Hematopoietic multipotent progenitor cell treated with erythropoietin and hydrocortisone succinate and interleukin-3 and kit ligand, for 15 days (in vitro differentiated cells): ENCODE results near the gene USP3.
A peak's percentile ranks its signal among the peaks of the same experiment; 100 is the strongest.

Experiments used
- DNase-seq: peaks from one replicate; pipeline ENCODE4 v3.0.0-alpha.2; 2015; ENCODE audit warnings: low spot score

Gene USP3

GRCh38 chr15:63504247-63504978 lies at the start of gene USP3:
TSS of gene USP3 (plus strand) at chr15:63504593. CDS start at chr15:63504740, 147 bp downstream.
- DNase-seq = peak; percentile 93

DNA sequence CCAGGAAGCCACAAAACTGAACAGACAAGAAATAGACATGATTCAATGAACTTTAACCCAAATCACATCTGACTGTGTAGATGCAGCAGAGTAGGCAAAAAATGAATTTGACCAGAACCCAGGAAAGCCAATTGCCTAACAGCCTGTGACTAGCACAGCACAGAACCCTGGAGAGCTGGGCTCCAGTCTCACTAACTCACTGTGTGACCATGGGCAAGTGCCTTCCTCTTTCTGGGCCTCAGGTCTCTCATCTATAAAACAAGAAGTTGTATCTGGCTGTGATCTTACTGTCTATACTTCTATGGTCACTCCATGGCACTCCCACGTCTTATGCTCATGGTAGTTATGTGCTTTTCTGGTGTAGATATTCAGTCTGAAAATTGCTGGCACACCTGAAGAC lies 48.1 kb upstream of the USP3 start:
- DNase-seq = no peak

GRCh38 chr15:63457379-63457778 lies 47.0 kb upstream of the USP3 start:
- DNase-seq = no peak

DNA sequence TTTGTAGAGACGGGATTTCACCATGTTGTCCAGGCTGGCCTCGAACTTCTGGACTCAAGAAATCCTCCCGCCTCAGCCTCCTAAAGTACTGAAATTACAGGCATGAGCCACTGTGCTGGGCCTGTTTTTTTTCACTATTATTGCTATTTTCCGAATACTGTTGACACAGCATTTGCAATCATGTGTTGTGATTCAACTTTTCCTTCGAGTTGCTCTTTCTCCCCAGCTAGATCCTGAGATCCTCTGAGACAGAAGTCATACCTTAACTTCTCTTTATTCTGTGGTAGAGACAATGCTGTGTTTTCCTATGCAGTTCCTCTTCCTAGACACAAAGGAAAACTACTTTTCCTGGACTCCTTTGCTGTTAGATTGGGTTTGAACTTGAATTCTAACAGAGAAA lies 46.4 kb upstream of the USP3 start:
- DNase-seq = no peak

DNA sequence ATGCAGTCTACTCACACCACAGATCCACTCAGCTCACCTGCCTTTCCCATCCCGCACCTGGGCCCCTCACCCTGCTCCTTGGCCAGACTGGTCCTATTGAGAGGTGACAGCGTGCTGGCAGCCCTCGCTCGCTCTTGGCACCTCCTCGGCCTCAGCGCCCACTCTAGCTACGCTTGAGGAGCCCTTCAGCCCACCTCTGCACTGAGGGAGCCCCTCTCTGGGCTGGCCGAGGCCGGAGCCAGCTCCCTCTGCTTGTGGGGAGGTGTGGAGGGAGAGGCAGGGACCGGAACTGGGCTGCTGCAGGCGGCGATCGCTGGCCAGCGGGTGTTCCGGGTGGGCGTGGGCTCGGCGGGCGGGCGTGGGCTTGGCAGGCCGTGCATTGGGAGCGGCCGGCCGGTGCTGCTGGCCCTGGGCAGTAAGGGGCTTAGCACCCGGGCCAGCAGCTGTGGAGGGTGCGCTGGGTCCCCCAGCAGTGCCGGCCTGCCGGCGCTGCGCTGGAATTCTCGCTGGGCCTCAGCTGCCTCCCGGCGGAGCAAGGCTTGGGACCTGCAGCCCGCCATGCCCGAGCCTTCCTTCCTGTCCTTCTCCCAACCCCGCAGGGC lies 45.5 kb upstream of the USP3 start:
- no peak for DNase-seq

GRCh38 chr15:63460210-63461155 lies 43.9 kb upstream of the USP3 start:
- DNase-seq = no peak

DNA sequence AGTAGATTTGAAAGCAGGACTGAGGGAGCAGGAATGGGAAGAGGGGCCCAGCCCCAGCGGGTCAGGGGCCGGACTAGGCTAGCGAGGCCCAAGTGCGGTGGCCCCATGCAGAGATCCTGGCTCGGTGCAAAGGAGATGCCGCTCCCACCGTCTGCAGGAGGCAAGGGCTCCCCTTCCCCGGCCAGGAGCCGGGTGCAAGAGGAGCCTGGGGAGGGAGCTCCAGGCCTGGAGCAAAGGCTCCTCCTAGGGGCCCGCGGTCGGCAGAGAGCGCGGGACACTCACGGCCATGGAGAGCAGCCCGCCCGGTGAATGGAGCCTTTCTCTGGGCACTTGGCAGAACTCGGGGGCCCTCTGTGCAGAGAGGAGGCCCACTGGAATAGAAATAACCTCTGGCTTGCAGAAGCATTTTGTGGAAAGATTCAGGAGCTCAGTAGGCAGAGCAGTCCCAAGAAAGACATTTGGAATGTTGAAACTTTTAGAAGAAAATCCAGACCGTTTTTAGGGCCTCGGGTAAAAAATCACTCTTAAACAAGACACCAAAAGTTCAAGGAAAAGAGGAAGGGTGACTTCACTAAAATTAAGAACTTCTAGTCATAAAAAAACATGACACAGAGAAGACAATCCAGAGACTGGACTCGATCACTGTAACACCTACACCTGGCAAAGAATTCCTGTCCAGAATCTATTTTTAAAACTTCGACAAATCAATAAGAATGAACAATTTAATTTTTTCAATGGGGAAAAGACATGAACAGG lies 43.0 kb upstream of the USP3 start:
- DNase-seq = no peak

GRCh38 chr15:63462088-63462487 lies 42.3 kb upstream of the USP3 start:
- no peak for DNase-seq

GRCh38 chr15:63463036-63463435 lies 41.4 kb upstream of the USP3 start:
- no peak for DNase-seq

- no peak for DNase-seq
These were observed 40.6 kb upstream of the USP3 start for GRCh38 chr15:63463793-63464192.

- DNase-seq = no peak
These were observed 39.3 kb upstream of the USP3 start for GRCh38 chr15:63465104-63465503.

DNA sequence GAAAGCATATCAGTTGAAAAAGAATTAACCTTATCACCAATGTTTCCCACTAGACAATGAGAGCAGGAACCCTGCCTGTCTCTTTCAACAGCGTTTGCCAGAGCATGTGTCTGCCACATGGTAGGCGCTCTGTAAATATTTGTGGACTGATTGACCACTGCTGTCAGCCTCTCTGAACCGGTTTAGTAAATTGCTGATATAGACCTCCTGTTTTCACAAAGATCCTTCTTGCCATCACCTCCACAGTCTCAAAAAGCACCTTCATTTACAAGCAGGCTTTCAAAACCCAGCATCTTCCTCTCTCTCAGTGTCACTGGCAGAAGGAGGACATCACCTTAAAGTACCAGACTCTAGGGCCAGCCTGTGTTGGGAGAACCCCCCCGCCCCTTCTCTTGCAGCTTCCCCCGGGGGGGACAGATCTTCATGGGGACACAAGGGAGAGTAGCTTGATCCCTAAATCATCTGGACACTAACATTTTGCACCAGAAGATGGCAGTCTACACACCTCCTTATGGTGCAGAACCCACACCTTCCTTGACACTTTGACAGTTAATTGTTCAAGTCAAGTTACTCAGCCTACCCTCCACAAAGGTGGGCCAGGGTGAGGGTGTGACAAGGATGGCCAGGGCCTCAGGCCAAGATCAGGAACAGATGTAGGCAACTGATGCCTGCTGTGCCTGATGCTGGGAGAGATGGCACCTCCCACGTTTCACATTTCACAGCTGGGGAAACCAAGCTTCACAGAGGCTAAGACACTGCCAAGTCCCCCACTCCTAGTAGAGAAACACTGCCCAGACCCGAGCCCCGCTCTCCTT lies 37.8 kb upstream of the USP3 start:
- DNase-seq = peak; percentile 58

DNA sequence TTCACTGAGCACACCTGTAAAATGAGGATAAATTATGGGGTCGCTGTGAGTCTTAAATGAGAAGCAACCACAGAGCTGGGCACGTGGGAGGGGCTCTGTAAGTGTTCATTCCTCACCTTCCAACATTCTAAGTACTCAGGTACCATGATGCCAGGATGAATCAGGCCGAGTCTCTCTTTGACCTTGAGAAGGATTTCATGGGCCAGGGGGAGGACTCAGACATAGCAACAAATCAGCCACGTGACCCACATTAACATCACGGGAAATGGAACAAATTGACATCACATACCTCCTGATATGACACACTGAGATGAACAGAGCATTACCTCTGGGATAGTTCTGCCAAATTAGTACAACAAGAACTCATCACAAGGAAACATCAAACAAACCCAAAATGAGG lies 35.2 kb upstream of the USP3 start:
- no peak for DNase-seq

GRCh38 chr15:63469984-63470383 lies 34.4 kb upstream of the USP3 start:
- no peak for DNase-seq

DNA sequence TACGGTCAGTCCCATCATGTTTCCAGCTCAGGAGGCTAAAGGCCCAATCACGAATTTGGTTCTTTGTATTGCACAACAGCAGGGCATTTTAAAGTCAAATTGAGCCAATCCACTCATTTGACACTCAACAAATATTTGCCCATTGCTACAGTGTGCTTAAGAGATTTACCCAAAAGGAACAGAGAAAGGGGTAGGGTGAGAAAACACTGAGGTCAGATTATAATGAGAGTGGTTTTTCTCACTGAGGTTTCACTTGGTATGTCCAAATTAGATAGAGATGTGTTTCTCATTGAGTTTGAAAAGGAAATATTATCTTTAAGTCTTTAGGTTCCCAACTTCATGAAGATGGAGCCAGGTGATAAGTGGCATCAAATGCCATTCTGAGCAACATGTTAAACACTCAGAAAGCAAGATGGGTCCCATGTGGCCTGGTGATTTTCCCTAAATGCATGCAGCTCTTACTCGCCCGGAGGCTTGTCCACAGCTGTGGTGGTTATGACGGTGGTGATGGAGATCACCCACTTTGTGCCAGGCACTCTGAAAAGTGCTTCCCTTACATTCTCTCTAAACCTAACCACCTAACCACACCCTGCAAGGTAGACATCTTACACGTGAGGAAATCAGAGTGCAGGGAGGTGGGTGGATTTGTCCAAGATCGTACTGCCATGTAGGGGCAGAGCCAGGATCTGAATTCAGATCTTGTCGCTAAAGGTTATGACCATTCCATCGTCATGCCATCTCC lies 31.2 kb upstream of the USP3 start:
- no peak for DNase-seq

DNA sequence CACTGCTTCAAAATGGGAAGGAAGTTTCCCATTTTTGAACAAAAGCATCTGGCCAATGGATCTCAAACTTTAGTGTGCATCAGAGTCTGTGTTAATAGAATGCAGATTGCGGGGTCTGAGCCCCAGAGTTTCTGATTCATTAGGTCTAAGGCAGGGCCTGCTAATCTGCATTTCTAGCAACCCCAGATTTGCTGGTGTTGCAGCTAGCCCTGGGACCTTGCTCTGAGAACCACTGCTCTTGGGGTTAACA lies 30.7 kb upstream of the USP3 start:
- DNase-seq = no peak

DNA sequence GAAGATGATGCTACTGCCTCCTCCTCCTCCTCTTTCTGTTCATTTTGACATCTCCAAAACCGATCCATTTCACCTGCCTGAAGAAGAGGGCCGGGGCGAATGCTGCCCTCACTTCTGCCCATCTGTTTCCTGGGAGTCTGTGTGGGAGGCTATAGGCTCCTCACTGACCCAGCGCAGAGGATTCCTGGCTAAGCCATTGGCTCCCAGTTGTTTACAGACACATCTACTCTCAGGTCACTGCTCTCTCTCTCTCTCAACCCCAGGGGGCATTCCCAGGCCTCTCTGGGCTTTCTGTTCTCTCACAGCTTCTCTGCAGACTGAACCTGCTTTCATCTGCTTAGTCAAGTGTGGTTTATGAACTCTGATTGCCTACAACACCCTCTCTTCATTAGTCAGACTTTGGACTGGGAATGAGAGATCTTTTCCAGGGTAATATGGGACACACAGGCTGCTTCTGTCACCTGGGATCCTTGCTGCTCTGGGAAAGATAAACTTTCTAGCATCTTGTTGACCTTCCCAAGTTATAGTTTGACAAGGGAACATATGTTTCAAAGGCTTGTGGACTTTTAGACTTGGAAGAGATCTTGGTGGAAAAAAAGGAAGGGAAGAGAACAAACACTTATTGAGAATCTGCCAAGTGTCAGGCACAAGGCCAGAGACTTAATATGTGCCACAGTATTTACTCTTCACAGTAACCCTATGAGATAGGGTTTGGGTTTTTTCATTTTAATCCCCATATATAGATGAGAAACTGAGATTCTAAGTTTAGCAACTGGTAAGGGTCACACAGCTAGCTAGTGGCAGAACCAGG lies 30.2 kb upstream of the USP3 start:
- no peak for DNase-seq

DNA sequence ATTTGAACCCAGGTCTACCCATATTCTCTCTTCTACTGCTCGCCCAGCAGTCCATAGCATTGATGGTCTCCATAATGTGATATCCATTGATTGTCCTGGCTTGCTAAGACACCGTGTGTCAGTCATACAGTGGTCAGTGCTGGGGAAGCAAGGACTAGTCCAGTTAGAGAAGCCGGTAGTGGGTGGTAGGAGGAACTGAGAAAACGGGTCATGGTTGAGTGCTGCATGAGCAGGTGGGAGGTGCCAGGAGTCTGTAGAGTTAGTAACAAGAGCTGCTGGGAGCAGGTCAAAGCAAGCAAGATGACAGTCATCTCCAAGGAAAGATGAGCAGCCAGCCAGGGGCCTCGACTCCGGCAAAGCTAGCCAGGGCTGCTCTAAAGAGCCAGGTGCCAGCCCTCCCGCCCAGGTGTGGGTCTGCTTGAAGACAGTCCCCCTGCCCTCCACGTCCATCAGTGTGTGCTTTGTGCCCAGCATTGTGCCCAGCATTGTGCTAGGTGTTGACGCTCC lies 29.5 kb upstream of the USP3 start:
- DNase-seq = no peak

GRCh38 chr15:63475707-63476106 lies 28.7 kb upstream of the USP3 start:
- no peak for DNase-seq

- no peak for DNase-seq
These were observed 28.2 kb upstream of the USP3 start for GRCh38 chr15:63476229-63476632.
